Fibroblast of lung (primary cell): ENCODE measurements around the gene ABLIM2.

Experiments used
- CTCF ChIP-seq, 2 donors: IDR thresholded peaks in 1 of 2; conservative IDR thresholded peaks in 1 of 2; 1 replicate in 1 of 2; 2 replicates in 1 of 2; pipeline ENCODE4 v1.5.1; 2011 to 2012; ENCODE audit warnings: low read length in 2 of 2, control low read depth in 1 of 2, inconsistent platforms in 1 of 2, low read depth in 1 of 2, mild to moderate bottlenecking in 1 of 2
- EZH2 ChIP-seq: IDR thresholded peaks from 2 replicates; pipeline ENCODE4 v1.5.1; 2012; ENCODE audit warnings: low read length, control low read depth, mild to moderate bottlenecking; ENCODE audit errors: missing control alignments

GRCh38 chr4:7956270-7956808 lies 202.3 kb downstream of the ABLIM2 start:
- TF ChIP-seq CTCF (conservative IDR thresholded peaks at IDR 0.05 in 1 of 2, IDR thresholded peaks at IDR 0.05 in 1 of 2; ENCODE audit: low read depth in 1 of 2, low read length in 2 of 2) (no peak), EZH2 (no peak)
